AG04449 (cell line): ENCODE data around the gene FAM168A.

ENCODE experiments used
- CTCF ChIA-PET: fragments of 350-600 bp; formaldehyde crosslinking; extraction: SDS; loops from one replicate; lab custom pipeline; 2021; ENCODE audit warnings: antibody characterized with exemption; lab: Yijun Ruan, JAX
- POLR2A ChIA-PET: fragments of 400-600, 350-600 bp; formaldehyde crosslinking; extraction: SDS; loops from one replicate; lab custom pipeline; 2020; ENCODE audit warnings: antibody characterized with exemption, inconsistent platforms; lab: Yijun Ruan, JAX
- DNase-seq: peaks from one replicate; pipeline ENCODE4 v3.0.0-alpha.2; 2010; ENCODE audit warnings: low read depth, low spot score
- H3K4me3 ChIP-seq: 2 replicates; pipeline ENCODE4 v1.5.1; 2011; ENCODE audit warnings: low read depth, mild to moderate bottlenecking, control low read depth, low read length
- CTCF ChIP-seq: IDR thresholded peaks from one replicate; pipeline ENCODE4 v1.5.1; 2011; ENCODE audit warnings: mild to moderate bottlenecking, moderate library complexity, low read length, control low read depth, inconsistent platforms; ENCODE audit not compliant: insufficient read depth; ENCODE audit errors: missing control alignments

Gene FAM168A

GRCh38 chr11:73393011-73393380 lies 204.9 kb downstream of the FAM168A start:
- H3K4me3 ChIP-seq: no peak overlapping the region
- no peak for TF ChIP-seq CTCF
- ChIA-PET CTCF (interaction anchor here (0.6 to 9.3 kb wide), 35 partner anchors 8 to 273 kb away, joined by 3 to 107 read pairs (median 5); no protein-coding TSS in a partner anchor), POLR2A (no interaction called here)
- DNase-seq: no peak

- DNase-seq: no peak
- ChIA-PET POLR2A (no interaction called here), CTCF (interaction anchor here (0.6 to 9.3 kb wide), 33 partner anchors 7 to 273 kb away, joined by 3 to 107 read pairs (median 6); no protein-coding TSS in a partner anchor)
- no peak for TF ChIP-seq CTCF
- H3K4me3 ChIP-seq: no peak overlapping the region
Observed at GRCh38 chr11:73392108-73393010, 205.6 kb downstream of the FAM168A start.

GRCh38 chr11:73391665-73392064 lies 206.2 kb downstream of the FAM168A start:
- no peak for DNase-seq
- no peak overlapping the region for H3K4me3 ChIP-seq
- no peak for TF ChIP-seq CTCF
- CTCF ChIA-PET: interaction anchor here (0.7 to 9.3 kb wide), 10 partner anchors 12 to 270 kb away, joined by 3 to 107 read pairs (median 23); no protein-coding TSS in a partner anchor
- POLR2A ChIA-PET: no interaction called here

GRCh38 chr11:73390601-73391565 lies 207.0 kb downstream of the FAM168A start:
- no peak overlapping the region for H3K4me3 ChIP-seq
- ChIA-PET CTCF (interaction anchor here (1.7 to 9.3 kb wide), 9 partner anchors 11 to 270 kb away, joined by 4 to 107 read pairs (median 20); partner anchors contain the start of gene RELT), POLR2A (no interaction called here)
- no peak for TF ChIP-seq CTCF
- no peak for DNase-seq

GRCh38 chr11:73389916-73390315 lies 208.0 kb downstream of the FAM168A start:
- no peak for TF ChIP-seq CTCF
- DNase-seq: no peak
- POLR2A ChIA-PET: no interaction called here
- CTCF ChIA-PET: interaction anchor here (1.2 to 8.2 kb wide), 7 partner anchors 10 to 271 kb away, joined by 4 to 79 read pairs (median 8); partner anchors contain the start of gene RELT
- H3K4me3 ChIP-seq: no peak overlapping the region
